ENCODE measurements around the gene HARBI1. TPM values are rescaled to one million over a fixed set of nuclear protein-coding genes. Genes with fewer than 3 reads are reported as not detected.

Gene HARBI1
- total RNA-seq, 1 donor from 2014 or later, result 8.0 TPM

GRCh38 chr11:46600194-46600960, 16.6 kb downstream of the HARBI1 start:
- H3K4me3 Mint-ChIP-seq, result no peak overlapping the region
- TF ChIP-seq CTCF (conservative IDR thresholded peaks at IDR 0.05), result no peak
- no peaks in the 10 kb centered on the region for H3K9me3 Mint-ChIP-seq
- H3K27me3 Mint-ChIP-seq (ENCODE audit: low read depth), result no peaks in the 10 kb centered on the region
- H3K36me3 Mint-ChIP-seq (ENCODE audit: low read depth), result no peaks in the 10 kb centered on the region
- H3K27ac Mint-ChIP-seq (ENCODE audit: unreplicated experiment), result no peak overlapping the region
- no peak for DNase-seq (ENCODE audit: low read depth, low spot score)
- H3K4me1 Mint-ChIP-seq, result no peaks in the 10 kb centered on the region

GRCh38 chr11:46599340-46600193, 17.5 kb downstream of the HARBI1 start:
- Mint-ChIP-seq H3K27ac (ENCODE audit: unreplicated experiment) (no peak overlapping the region), H3K4me1 (no peaks in the 10 kb centered on the region), H3K9me3 (no peaks in the 10 kb centered on the region), H3K4me3 (peak overlapping the region; percentile 17), H3K36me3 (ENCODE audit: low read depth) (no peaks in the 10 kb centered on the region), H3K27me3 (ENCODE audit: low read depth) (no peaks in the 10 kb centered on the region)
- DNase-seq (ENCODE audit: low read depth, low spot score), result no peak
- no peak for TF ChIP-seq CTCF (conservative IDR thresholded peaks at IDR 0.05)

- H3K27me3 Mint-ChIP-seq (ENCODE audit: low read depth), result no peaks in the 10 kb centered on the region
- H3K9me3 Mint-ChIP-seq, result no peaks in the 10 kb centered on the region
- no peak overlapping the region for H3K27ac Mint-ChIP-seq (ENCODE audit: unreplicated experiment)
- DNase-seq (ENCODE audit: low read depth, low spot score), result no peak
- no peak overlapping the region for H3K4me3 Mint-ChIP-seq
- H3K4me1 Mint-ChIP-seq, result peaks cover 14% of the 10 kb centered on the region
- TF ChIP-seq CTCF (conservative IDR thresholded peaks at IDR 0.05), result no peak
- no peaks in the 10 kb centered on the region for H3K36me3 Mint-ChIP-seq (ENCODE audit: low read depth)
These were observed 19.3 kb downstream of the HARBI1 start for GRCh38 chr11:46597609-46598219.

GRCh38 chr11:46597155-46597554, 19.9 kb downstream of the HARBI1 start:
- Mint-ChIP-seq H3K4me1 (peaks cover 18% of the 10 kb centered on the region), H3K4me3 (no peak overlapping the region), H3K27me3 (ENCODE audit: low read depth) (no peaks in the 10 kb centered on the region), H3K27ac (ENCODE audit: unreplicated experiment) (no peak overlapping the region), H3K36me3 (ENCODE audit: low read depth) (no peaks in the 10 kb centered on the region), H3K9me3 (no peaks in the 10 kb centered on the region)
- TF ChIP-seq CTCF (conservative IDR thresholded peaks at IDR 0.05), result no peak
- no peak for DNase-seq (ENCODE audit: low read depth, low spot score)

DNA sequence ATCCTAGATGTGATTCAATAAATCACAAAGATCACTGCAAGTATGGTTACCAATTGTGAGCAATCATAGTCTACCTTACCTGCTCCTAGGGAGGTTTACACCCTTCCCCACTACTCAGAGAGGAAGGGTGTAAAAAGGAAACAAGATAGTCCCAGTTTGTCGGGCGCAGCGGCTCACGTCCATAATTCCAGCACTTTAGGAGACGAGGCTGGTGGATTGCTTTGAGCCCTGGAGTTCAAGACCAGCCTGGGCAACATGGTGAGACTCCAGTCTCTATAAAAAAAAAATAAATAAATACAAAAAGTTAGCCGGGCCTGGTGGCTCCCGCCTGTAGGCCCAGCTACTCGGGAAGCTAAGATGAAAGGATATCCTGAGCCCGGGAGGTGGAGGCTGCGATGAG, 22.2 kb downstream of the HARBI1 start:
- H3K4me3 Mint-ChIP-seq, result no peak overlapping the region
- H3K4me1 Mint-ChIP-seq, result peaks cover 30% of the 10 kb centered on the region
- H3K27ac Mint-ChIP-seq (ENCODE audit: unreplicated experiment), result no peak overlapping the region
- H3K27me3 Mint-ChIP-seq (ENCODE audit: low read depth), result no peaks in the 10 kb centered on the region
- TF ChIP-seq CTCF (conservative IDR thresholded peaks at IDR 0.05), result no peak
- no peaks in the 10 kb centered on the region for H3K9me3 Mint-ChIP-seq
- no peaks in the 10 kb centered on the region for H3K36me3 Mint-ChIP-seq (ENCODE audit: low read depth)
- DNase-seq (ENCODE audit: low read depth, low spot score), result no peak

All from neural crest cell (in vitro differentiated cells).